ENCODE results near the gene PADI6. TPM values are rescaled to one million over a fixed set of nuclear protein-coding genes. Genes with fewer than 3 reads are reported as not detected.

The PADI6 gene
- total and polyA plus RNA-seq, 9 of the 15 experiments (the other 6 are each of a cell fraction or from before 2014, with no cell fraction given): not detected

DNA sequence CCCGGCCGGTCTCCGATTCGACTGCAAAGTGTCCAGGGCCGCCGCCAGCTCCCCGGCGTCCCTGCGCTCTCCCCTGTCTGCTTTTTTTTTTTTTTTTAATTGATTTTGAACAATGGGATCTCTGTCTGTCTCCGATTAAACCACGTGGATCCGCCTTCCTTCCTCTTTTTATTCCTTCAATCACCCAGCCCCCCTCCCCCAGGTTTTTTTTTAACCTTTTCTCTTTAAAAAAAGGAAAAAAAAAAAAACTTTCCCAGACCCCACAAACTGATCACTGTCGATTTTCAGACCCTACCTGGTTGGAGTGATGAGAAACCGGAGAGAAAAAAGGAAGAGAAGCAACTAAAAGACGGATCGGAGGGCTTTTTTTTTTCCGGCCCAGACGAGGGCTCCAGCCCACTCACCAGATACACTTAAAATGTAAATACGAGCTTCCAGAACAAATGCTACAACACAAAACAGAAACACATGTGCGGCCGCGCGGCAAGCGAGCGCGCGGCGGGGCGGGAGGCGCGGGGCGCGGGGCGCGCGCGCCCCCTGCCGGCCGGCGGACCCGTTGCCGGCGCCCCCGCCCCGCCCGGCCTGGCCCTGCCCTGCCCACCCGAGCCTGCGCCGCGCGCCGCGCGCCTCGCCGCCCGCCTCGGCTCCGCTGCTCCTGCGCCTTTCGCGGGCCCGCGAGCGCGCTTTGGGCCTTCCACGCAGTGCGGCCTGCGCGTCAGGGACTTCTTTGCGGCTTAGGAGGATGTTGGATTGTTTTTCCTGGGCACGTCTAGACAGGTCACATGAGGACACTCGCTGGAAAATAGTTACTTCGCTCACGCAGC, 67.5 kb downstream of the PADI6 start, which contains the start of gene RCC2 (continued):
- TF ChIP-seq, protein P1, sequence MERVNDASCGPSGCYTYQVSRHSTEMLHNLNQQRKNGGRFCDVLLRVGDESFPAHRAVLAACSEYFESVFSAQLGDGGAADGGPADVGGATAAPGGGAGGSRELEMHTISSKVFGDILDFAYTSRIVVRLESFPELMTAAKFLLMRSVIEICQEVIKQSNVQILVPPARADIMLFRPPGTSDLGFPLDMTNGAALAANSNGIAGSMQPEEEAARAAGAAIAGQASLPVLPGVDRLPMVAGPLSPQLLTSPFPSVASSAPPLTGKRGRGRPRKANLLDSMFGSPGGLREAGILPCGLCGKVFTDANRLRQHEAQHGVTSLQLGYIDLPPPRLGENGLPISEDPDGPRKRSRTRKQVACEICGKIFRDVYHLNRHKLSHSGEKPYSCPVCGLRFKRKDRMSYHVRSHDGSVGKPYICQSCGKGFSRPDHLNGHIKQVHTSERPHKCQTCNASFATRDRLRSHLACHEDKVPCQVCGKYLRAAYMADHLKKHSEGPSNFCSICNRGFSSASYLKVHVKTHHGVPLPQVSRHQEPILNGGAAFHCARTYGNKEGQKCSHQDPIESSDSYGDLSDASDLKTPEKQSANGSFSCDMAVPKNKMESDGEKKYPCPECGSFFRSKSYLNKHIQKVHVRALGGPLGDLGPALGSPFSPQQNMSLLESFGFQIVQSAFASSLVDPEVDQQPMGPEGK (CRISPR knock-in tag; IDR thresholded peaks at IDR 0.05; ENCODE audit: borderline replicate concordance): no peak
- peak; percentile 47 for TF ChIP-seq NFRKB (IDR thresholded peaks at IDR 0.05; ENCODE audit: low read depth)
- TF ChIP-seq CHD2 (IDR thresholded peaks at IDR 0.05; ENCODE audit: low read depth, low read length): no peak
- TF ChIP-seq ZNF584 (CRISPR knock-in tag; IDR thresholded peaks at IDR 0.05; ENCODE audit: low read depth): no peak
- TF ChIP-seq MYC (IDR thresholded peaks at IDR 0.05; ENCODE audit: low read depth, low read length): peak; percentile 95
- no peak for TF ChIP-seq MYC (CRISPR knock-in tag; IDR thresholded peaks at IDR 0.05; ENCODE audit: borderline replicate concordance, low read depth)
- TF ChIP-seq, protein P2, sequence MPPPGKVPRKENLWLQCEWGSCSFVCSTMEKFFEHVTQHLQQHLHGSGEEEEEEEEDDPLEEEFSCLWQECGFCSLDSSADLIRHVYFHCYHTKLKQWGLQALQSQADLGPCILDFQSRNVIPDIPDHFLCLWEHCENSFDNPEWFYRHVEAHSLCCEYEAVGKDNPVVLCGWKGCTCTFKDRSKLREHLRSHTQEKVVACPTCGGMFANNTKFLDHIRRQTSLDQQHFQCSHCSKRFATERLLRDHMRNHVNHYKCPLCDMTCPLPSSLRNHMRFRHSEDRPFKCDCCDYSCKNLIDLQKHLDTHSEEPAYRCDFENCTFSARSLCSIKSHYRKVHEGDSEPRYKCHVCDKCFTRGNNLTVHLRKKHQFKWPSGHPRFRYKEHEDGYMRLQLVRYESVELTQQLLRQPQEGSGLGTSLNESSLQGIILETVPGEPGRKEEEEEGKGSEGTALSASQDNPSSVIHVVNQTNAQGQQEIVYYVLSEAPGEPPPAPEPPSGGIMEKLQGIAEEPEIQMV (tag; conservative IDR thresholded peaks at IDR 0.05; ENCODE audit: low read depth): no peak
- TF ChIP-seq NFE2L1 (tag; IDR thresholded peaks at IDR 0.05; ENCODE audit: borderline replicate concordance, low read depth): no peak
- TF ChIP-seq U2AF1 (optimal IDR thresholded peaks at IDR 0.05; ENCODE audit: low read depth, low read length): no peak
- TF ChIP-seq, protein P3, sequence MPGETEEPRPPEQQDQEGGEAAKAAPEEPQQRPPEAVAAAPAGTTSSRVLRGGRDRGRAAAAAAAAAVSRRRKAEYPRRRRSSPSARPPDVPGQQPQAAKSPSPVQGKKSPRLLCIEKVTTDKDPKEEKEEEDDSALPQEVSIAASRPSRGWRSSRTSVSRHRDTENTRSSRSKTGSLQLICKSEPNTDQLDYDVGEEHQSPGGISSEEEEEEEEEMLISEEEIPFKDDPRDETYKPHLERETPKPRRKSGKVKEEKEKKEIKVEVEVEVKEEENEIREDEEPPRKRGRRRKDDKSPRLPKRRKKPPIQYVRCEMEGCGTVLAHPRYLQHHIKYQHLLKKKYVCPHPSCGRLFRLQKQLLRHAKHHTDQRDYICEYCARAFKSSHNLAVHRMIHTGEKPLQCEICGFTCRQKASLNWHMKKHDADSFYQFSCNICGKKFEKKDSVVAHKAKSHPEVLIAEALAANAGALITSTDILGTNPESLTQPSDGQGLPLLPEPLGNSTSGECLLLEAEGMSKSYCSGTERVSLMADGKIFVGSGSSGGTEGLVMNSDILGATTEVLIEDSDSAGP (CRISPR knock-in tag; IDR thresholded peaks at IDR 0.05): no peak
- TF ChIP-seq ZNF57 (CRISPR knock-in tag; IDR thresholded peaks at IDR 0.05): no peak
- TF ChIP-seq ZNF695 (CRISPR knock-in tag; IDR thresholded peaks at IDR 0.05): no peak
- TF ChIP-seq ZNF232 (CRISPR knock-in tag; IDR thresholded peaks at IDR 0.05): no peak
- no peak for TF ChIP-seq ZNF134 (CRISPR knock-in tag; conservative IDR thresholded peaks at IDR 0.05)
- TF ChIP-seq, protein P4, sequence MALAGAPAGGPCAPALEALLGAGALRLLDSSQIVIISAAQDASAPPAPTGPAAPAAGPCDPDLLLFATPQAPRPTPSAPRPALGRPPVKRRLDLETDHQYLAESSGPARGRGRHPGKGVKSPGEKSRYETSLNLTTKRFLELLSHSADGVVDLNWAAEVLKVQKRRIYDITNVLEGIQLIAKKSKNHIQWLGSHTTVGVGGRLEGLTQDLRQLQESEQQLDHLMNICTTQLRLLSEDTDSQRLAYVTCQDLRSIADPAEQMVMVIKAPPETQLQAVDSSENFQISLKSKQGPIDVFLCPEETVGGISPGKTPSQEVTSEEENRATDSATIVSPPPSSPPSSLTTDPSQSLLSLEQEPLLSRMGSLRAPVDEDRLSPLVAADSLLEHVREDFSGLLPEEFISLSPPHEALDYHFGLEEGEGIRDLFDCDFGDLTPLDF (CRISPR knock-in tag; IDR thresholded peaks at IDR 0.05): no peak
- no peak for TF ChIP-seq PYGO2 (tag; IDR thresholded peaks at IDR 0.05)
- 0 out of 2 replicates have a peak, but pooled peaks have one; percentile 60 for TF ChIP-seq POLR2AphosphoS2 (IDR thresholded peaks at IDR 0.05; ENCODE audit: low read length)
- TF ChIP-seq PRMT5 (CRISPR knock-in tag; IDR thresholded peaks at IDR 0.05): no peak
- TF ChIP-seq, protein P5, sequence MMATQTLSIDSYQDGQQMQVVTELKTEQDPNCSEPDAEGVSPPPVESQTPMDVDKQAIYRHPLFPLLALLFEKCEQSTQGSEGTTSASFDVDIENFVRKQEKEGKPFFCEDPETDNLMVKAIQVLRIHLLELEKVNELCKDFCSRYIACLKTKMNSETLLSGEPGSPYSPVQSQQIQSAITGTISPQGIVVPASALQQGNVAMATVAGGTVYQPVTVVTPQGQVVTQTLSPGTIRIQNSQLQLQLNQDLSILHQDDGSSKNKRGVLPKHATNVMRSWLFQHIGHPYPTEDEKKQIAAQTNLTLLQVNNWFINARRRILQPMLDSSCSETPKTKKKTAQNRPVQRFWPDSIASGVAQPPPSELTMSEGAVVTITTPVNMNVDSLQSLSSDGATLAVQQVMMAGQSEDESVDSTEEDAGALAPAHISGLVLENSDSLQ (IDR thresholded peaks at IDR 0.05): no peak
- no peak for TF ChIP-seq IRF2 (CRISPR knock-in tag; IDR thresholded peaks at IDR 0.05)
